SK-N-SH treated with all-trans-retinoic acid at 6 μM for 48 hours (cell line): ENCODE data around the gene MTA1.

Experiments
- ATAC-seq: fragments of 200-7000 bp; cut with Tn5 transposase; 3 replicates; pipeline ENCODE4 v1.9.1; 2020; ENCODE audit warnings: mild to moderate bottlenecking, moderate library complexity
- ARNTL ChIP-seq: fragments of 450-650 bp; formaldehyde crosslinking; IDR thresholded peaks from 2 replicates; pipeline ENCODE4 v1.5.0; 2020; ENCODE audit warnings: low read depth, mild to moderate bottlenecking, moderate library complexity, borderline replicate concordance
- BACH2 ChIP-seq: fragments of 250-450 bp; sonication (Bioruptor Pico); IDR thresholded peaks from 2 replicates; pipeline ENCODE4 v1.9.0; 2021; ENCODE audit warnings: mild to moderate bottlenecking, borderline replicate concordance
- CSRNP3 ChIP-seq: fragments of 250-450 bp; sonication (Bioruptor Pico); IDR thresholded peaks from 2 replicates; pipeline ENCODE4 v1.5.1; 2021; ENCODE audit warnings: mild to moderate bottlenecking, moderate library complexity
- ESRRG ChIP-seq: fragments of 250-450 bp; sonication (Bioruptor Pico); IDR thresholded peaks from 2 replicates; pipeline ENCODE4 v1.6.1; 2021; ENCODE audit warnings: mild to moderate bottlenecking
- GLIS3 ChIP-seq: fragments of 250-450 bp; sonication (Bioruptor Pico); IDR thresholded peaks from 2 replicates; pipeline ENCODE4 v1.5.0; 2020; ENCODE audit warnings: mild to moderate bottlenecking, moderate library complexity
- ISL1 ChIP-seq: fragments of 250-450 bp; sonication (Bioruptor Pico); IDR thresholded peaks from 2 replicates; pipeline ENCODE4 v2.1.2; 2022; ENCODE audit warnings: mild to moderate bottlenecking, moderate library complexity
- OSR1 ChIP-seq: fragments of 250-450 bp; sonication (Bioruptor Pico); IDR thresholded peaks from 2 replicates; pipeline ENCODE4 v1.8.0; 2022; ENCODE audit warnings: moderate library complexity, mild to moderate bottlenecking, inconsistent platforms
- PPARA ChIP-seq: fragments of 250-450 bp; sonication (Bioruptor Pico); IDR thresholded peaks from 2 replicates; pipeline ENCODE4 v1.5.0; 2020; ENCODE audit warnings: mild to moderate bottlenecking, borderline replicate concordance
- RARB ChIP-seq: fragments of 250-450 bp; sonication (Bioruptor Pico); IDR thresholded peaks from 2 replicates; pipeline ENCODE4 v1.8.0; 2021; ENCODE audit warnings: mild to moderate bottlenecking, moderate library complexity
- SNAI2 ChIP-seq: fragments of 250-450 bp; sonication (Bioruptor Pico); IDR thresholded peaks from 2 replicates; pipeline ENCODE4 v1.5.0; 2020; ENCODE audit warnings: mild to moderate bottlenecking, moderate library complexity
- TSHZ2 ChIP-seq: fragments of 250-450 bp; sonication (Bioruptor Pico); IDR thresholded peaks from 2 replicates; pipeline ENCODE4 v1.5.0; 2020; ENCODE audit warnings: mild to moderate bottlenecking, moderate library complexity
- ZC3H10 ChIP-seq: fragments of 250-450 bp; sonication (Bioruptor Pico); IDR thresholded peaks from 2 replicates; pipeline ENCODE4 v1.5.1; 2021; ENCODE audit warnings: mild to moderate bottlenecking, moderate library complexity
- ZFP3 ChIP-seq: fragments of 250-450 bp; sonication (Bioruptor Pico); IDR thresholded peaks from 2 replicates; pipeline ENCODE4 v1.5.0; 2020; ENCODE audit warnings: mild to moderate bottlenecking, moderate library complexity
- ZFP30 ChIP-seq: fragments of 450-650 bp; formaldehyde crosslinking; IDR thresholded peaks from 2 replicates; pipeline ENCODE4 v1.5.0; 2022; ENCODE audit warnings: mild to moderate bottlenecking, moderate library complexity
- ZNF565 ChIP-seq: fragments of 450-650 bp; formaldehyde crosslinking; conservative IDR thresholded peaks from 2 replicates; pipeline ENCODE4 v1.5.0; 2020; ENCODE audit warnings: low read depth, mild to moderate bottlenecking, moderate library complexity
- ZNF70 ChIP-seq: fragments of 450-650 bp; formaldehyde crosslinking; IDR thresholded peaks from 2 replicates; pipeline ENCODE4 v1.5.0; 2020; ENCODE audit warnings: mild to moderate bottlenecking, moderate library complexity
- ZNF8 ChIP-seq: fragments of 450-650 bp; formaldehyde crosslinking; IDR thresholded peaks from 2 replicates; pipeline ENCODE4 v1.5.0; 2020; ENCODE audit warnings: mild to moderate bottlenecking, moderate library complexity
- TF ChIP-seq, protein P1 (sequence below): fragments of 250-450 bp; sonication (Bioruptor Pico); IDR thresholded peaks from 2 replicates; pipeline ENCODE4 v1.5.1; 2020; ENCODE audit warnings: low read depth, mild to moderate bottlenecking, moderate library complexity
- TF ChIP-seq, protein P2 (sequence below): fragments of 250-450 bp; sonication (Bioruptor Pico); IDR thresholded peaks from 2 replicates; pipeline ENCODE4 v1.8.0; 2021; ENCODE audit warnings: low read depth, mild to moderate bottlenecking, moderate library complexity, borderline replicate concordance

Gene MTA1

DNA sequence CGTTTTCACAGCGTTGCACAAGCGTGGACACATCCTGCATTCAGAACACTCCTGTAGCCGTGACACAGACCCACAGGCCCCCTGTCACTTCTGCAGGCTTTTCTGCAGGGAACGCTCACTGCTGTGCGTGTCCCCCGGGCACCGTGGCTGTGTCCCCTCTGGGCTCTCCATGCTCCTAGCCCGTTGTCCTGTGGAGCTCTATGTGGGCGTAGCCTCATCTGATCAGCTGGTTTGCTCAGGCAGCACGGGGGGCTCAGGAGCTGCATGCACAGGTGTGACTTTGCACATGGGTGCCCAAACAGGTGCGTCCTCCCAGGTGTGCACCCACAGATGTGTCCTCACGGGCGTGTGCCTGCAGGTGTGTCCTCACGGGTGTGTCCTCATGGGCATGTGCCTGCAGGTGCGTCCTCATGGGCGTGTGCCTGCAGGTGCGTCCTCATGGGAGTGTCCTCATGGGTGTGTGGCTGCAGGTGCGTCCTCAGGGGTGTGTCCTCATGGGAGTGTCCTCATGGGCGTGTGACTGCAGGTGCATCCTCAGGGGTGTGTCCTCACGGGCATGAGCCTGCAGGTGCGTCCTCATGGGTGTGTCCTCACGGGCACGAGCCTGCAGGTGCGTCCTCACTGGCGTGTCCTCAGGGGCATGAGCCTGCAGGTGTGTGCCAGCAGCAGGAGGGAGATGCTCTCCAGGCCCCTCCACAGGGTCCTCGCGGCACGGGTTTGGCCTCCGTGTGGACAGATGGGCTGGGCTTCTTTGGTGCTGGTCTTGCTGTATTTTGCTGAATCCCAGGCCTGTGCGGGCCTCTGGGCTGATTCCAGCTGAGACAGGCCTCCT lies 17.5 kb downstream of the MTA1 start (continued):
- TF ChIP-seq, protein P1, sequence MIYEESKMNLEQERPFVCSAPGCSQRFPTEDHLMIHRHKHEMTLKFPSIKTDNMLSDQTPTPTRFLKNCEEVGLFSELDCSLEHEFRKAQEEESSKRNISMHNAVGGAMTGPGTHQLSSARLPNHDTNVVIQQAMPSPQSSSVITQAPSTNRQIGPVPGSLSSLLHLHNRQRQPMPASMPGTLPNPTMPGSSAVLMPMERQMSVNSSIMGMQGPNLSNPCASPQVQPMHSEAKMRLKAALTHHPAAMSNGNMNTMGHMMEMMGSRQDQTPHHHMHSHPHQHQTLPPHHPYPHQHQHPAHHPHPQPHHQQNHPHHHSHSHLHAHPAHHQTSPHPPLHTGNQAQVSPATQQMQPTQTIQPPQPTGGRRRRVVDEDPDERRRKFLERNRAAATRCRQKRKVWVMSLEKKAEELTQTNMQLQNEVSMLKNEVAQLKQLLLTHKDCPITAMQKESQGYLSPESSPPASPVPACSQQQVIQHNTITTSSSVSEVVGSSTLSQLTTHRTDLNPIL = no peak
- no peak for TF ChIP-seq ISL1 (CRISPR knock-in tag)
- TF ChIP-seq, protein P2, sequence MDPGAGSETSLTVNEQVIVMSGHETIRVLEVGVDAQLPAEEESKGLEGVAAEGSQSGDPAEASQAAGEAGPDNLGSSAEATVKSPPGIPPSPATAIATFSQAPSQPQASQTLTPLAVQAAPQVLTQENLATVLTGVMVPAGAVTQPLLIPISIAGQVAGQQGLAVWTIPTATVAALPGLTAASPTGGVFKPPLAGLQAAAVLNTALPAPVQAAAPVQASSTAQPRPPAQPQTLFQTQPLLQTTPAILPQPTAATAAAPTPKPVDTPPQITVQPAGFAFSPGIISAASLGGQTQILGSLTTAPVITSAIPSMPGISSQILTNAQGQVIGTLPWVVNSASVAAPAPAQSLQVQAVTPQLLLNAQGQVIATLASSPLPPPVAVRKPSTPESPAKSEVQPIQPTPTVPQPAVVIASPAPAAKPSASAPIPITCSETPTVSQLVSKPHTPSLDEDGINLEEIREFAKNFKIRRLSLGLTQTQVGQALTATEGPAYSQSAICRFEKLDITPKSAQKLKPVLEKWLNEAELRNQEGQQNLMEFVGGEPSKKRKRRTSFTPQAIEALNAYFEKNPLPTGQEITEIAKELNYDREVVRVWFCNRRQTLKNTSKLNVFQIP (CRISPR knock-in tag) = no peak
- TF ChIP-seq RARB = no peak
- TF ChIP-seq, all 23 proteins: peak for 0

DNA sequence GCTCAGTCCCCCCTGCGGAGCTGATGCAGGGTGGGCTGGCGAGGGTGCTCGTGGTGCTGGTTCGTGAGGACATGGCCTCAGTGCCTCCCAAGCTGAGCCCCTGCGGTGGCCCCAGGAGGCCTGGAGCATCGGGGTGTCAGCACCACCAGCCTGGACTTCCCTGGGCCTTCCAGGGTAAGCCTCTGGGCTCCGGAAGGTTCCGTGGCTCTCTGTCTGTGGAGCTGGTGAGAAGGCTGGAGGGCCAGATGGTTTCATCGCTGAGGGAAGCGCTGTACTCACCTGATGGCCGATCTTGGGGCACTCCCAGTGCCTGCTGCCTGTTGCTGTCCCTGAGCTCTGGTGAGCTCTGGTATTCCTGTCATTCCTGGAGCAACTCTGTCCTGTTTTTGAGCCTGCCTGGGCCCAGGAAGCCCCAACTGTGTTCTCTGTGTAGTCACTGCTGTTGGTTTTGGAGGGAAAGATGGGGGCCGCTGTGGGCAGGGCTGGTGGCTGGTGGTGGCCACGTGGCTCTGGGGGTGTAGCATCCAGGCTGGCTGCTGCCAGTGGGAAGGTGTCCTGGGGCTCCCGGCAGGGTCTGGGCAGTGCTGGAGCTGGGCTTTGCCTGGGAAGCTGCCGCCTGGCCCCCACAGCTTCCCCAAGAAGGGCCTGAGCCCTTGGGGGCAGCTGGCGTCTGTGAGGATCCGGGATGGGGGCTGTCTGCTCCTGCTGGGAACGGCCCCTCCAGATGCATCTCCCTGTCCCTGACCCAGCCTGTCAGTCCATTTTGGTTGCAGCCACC lies 18.3 kb downstream of the MTA1 start:
- no peak for ATAC-seq
- TF ChIP-seq ISL1 (CRISPR knock-in tag) (no peak), TSHZ2 (CRISPR knock-in tag) (no peak), ESRRG (CRISPR knock-in tag) (no peak), ZNF565 (CRISPR knock-in tag) (no peak), CSRNP3 (CRISPR knock-in tag) (no peak), ZNF8 (CRISPR knock-in tag) (no peak), GLIS3 (CRISPR knock-in tag) (no peak)
- TF ChIP-seq, protein P2 (CRISPR knock-in tag) = no peak

DNA sequence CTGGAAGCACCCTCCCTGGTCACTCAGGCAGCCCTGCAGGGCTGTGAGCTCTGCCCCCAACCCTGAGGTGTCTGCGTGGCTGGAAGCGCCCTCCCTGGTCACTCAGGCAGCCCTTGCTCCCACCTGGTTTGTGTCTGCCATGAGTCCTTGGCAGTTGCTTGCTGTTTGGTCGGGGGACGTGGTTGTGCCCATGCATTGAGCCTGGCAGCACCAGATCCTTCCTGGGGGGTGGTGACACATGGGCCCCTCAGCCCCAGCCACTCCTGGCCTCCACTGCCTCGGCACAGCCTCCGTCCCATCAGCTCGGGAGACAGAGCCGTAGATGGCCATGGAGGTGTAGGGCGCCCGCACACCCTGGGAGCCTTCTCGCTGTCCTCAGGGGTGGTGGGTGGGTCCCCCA lies 19.6 kb downstream of the MTA1 start:
- TF ChIP-seq OSR1 (CRISPR knock-in tag) = no peak
- no peak for TF ChIP-seq PPARA
- no peak for TF ChIP-seq GLIS3 (CRISPR knock-in tag)
- TF ChIP-seq ARNTL = no peak
- no peak for TF ChIP-seq BACH2 (CRISPR knock-in tag)
- TF ChIP-seq ZFP30 (CRISPR knock-in tag) = no peak
- TF ChIP-seq ZC3H10 (CRISPR knock-in tag) = no peak
- TF ChIP-seq ZNF565 (CRISPR knock-in tag) = no peak
- no peak for TF ChIP-seq ZFP3 (CRISPR knock-in tag)
- TF ChIP-seq ESRRG (CRISPR knock-in tag) = no peak
- no peak for TF ChIP-seq SNAI2 (CRISPR knock-in tag)
- TF ChIP-seq ZNF8 (CRISPR knock-in tag) = no peak
- no peak for TF ChIP-seq ZNF70 (CRISPR knock-in tag)
- TF ChIP-seq, protein P2 (CRISPR knock-in tag) = no peak
- no peak for TF ChIP-seq RARB
- TF ChIP-seq, protein P1 = no peak
- TF ChIP-seq CSRNP3 (CRISPR knock-in tag) = no peak
- ATAC-seq = no peak
